ENCODE measurements around the gene PRAC1.

GRCh38 chr17:48752399-48753288, 30.3 kb upstream of the PRAC1 start:
- TF ChIP-seq CTCF (conservative IDR thresholded peaks at IDR 0.05 in 1 of 2, IDR thresholded peaks at IDR 0.05 in 1 of 2; ENCODE audit: low read depth in 1 of 2, low read length in 2 of 2) (no peak), EZH2 (IDR thresholded peaks at IDR 0.05; ENCODE audit: low read length, missing control alignments) (peak; percentile 71)

Data from fibroblast of lung (primary cell).